Measurements from ENCODE around the gene FAM135A. TPM values are rescaled to one million over a fixed set of nuclear protein-coding genes. Genes with fewer than 3 reads are reported as not detected.
"Not testable (repeated sequence)": the region's sequence is repeated elsewhere in the genome, so short reads cannot be mapped to it uniquely, and the experiment has no call there.

The FAM135A gene
- total RNA-seq, 4 donors from 2014 or later, result 16.7 to 37.5 (median 23.2) TPM

- no peak for TF ChIP-seq CTCF (IDR thresholded peaks at IDR 0.05)
- DNase-seq (ENCODE audit: low spot score) (no peak), ATAC-seq (ENCODE audit: low FRiP score) (no peak)
Measured at GRCh38 chr6:70593118-70593486, 179.8 kb downstream of the FAM135A start.

DNA sequence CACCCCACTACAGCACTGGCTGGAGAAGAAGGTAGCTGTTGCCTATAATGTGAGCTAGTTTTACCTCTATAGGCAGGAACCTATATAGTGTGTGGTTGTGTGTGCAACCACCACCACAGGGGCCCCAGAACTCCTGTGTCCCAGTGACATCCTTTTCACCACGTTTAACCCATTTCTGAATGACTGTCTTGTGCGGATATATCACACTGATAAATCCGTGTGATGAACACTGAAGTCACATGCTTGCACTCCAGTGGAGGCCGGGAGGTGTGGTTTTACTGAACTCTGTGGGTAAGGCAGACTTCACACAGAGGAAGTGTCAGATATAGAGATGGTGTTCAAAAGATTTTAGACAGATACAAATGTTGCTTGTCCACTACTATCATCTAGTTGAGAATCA lies 185.9 kb downstream of the FAM135A start:
- DNase-seq (ENCODE audit: low spot score) (no peak), ATAC-seq (ENCODE audit: low FRiP score) (no peak)
- no peak for TF ChIP-seq CTCF (IDR thresholded peaks at IDR 0.05)

GRCh38 chr6:70601014-70601413 lies 187.7 kb downstream of the FAM135A start:
- no peak for DNase-seq (ENCODE audit: low spot score)
- no peak for ATAC-seq (ENCODE audit: low FRiP score)
- TF ChIP-seq CTCF (IDR thresholded peaks at IDR 0.05), result no peak

- no peak for TF ChIP-seq CTCF (IDR thresholded peaks at IDR 0.05)
- no peak for ATAC-seq (ENCODE audit: low FRiP score)
- no peak for DNase-seq (ENCODE audit: low spot score)
Measured at GRCh38 chr6:70604254-70604653, 190.9 kb downstream of the FAM135A start.

GRCh38 chr6:70607371-70607770 lies 194.1 kb downstream of the FAM135A start:
- DNase-seq (ENCODE audit: low spot score); ATAC-seq (ENCODE audit: low FRiP score): not testable (repeated sequence)

DNA sequence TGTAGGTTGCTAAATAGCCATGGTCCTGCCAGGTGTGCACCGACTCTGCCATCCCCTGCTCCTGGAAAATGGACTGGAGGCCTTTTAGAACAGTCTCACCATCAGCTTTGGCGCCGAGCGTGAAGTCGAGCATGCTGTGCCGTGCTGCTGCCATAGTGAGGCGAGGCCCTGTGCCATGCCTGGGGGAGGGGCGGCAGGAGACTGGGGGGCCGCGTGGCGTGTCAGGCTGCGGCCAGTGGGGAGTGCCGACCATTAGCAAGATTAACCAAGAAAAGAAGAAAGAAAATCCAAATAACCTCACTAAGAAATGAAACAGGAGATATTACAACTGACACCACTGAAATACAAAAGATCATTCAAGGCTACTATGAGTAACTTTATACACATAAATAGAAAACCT lies 195.9 kb downstream of the FAM135A start:
- not testable (repeated sequence) for DNase-seq (ENCODE audit: low spot score); ATAC-seq (ENCODE audit: low FRiP score)

Small RNA genes lying within 50 kb of the gene (small RNA-seq; reads per million reads assigned to genes)
- gene RNU7-48P, result not detected

Other genes with a start within 250 kb of the FAM135A start
- gene COL9A1, start 110.4 kb upstream of the FAM135A start, total RNA-seq, result not detected
- 1 to 10 TPM; 2.6 to 9.4 (median 7.3) TPM for gene SDHAF4, start 153.4 kb downstream of the FAM135A start, total RNA-seq